GM04504 (cell line): ENCODE results near the gene VWA7.
"Not testable (repeated sequence)": the region's sequence is repeated elsewhere in the genome, so short reads cannot be mapped to it uniquely, and the experiment has no call there.

Source experiments
- DNase-seq: peaks from one replicate; pipeline ENCODE4 v3.0.0-alpha.2; 2012; ENCODE audit warnings: low read depth

The VWA7 gene, protein sequence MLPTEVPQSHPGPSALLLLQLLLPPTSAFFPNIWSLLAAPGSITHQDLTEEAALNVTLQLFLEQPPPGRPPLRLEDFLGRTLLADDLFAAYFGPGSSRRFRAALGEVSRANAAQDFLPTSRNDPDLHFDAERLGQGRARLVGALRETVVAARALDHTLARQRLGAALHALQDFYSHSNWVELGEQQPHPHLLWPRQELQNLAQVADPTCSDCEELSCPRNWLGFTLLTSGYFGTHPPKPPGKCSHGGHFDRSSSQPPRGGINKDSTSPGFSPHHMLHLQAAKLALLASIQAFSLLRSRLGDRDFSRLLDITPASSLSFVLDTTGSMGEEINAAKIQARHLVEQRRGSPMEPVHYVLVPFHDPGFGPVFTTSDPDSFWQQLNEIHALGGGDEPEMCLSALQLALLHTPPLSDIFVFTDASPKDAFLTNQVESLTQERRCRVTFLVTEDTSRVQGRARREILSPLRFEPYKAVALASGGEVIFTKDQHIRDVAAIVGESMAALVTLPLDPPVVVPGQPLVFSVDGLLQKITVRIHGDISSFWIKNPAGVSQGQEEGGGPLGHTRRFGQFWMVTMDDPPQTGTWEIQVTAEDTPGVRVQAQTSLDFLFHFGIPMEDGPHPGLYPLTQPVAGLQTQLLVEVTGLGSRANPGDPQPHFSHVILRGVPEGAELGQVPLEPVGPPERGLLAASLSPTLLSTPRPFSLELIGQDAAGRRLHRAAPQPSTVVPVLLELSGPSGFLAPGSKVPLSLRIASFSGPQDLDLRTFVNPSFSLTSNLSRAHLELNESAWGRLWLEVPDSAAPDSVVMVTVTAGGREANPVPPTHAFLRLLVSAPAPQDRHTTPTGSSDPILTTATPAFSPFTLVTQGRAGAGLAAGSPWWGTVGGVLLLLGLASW

GRCh38 chr6:31776989-31777666, at the start of gene VWA7:
TSS of gene VWA7 (minus strand) at chr6:31777328. CDS start at chr6:31776779, 549 bp downstream.
- peak; percentile 28 for DNase-seq

GRCh38 chr6:31826793-31827285, 49.7 kb upstream of the VWA7 start:
- peak; percentile 58 for DNase-seq

DNA sequence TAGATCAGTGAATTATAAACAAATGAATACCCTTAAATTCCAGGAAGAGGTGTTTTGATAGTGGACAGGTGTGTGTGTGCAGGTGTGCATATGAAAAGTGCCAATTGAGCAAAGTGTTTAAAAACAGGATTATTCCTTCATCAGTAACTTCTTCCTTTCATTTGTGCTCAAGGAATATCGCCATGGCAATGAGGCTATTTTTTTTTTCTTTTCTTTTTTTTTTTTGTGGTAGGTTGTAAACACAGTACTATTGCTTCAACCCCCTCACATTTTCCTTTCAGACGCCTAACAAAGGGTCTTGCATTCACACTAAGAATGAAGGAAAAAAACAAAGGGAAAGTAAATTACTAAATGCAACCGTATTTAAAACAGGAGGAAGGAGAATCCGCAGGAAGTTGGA, 48.4 kb upstream of the VWA7 start:
- no peak for DNase-seq

DNA sequence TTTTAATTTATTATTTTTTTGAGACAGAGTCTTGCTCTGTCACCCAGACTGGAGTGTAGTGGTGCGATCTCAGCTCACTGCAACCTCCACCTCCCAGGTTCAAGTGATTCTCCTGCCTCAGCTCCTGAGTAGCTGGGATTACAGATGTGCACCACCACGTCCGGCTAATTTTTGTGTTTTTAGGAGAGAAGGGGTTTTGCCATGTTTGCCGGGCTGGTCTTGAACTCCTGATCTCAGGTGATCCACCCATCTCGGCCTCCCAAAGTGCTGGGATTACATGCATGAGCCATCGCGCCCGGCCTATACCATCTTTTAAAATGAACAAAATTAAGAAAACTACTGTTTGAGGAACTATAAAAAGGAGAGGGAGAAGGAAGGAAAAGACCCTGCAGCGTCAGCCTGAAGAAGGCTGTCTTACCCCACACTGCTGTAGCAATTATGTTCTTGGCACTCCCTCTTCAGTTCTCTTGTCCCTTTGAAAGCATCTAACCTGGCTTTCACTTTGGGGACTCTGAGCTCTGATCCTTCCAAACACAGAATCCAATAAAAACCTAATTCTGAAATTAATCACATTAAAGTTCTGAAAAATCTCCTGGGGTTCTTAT, 46.6 kb upstream of the VWA7 start:
- not testable (repeated sequence) for DNase-seq

GRCh38 chr6:31822036-31822821, 45.1 kb upstream of the VWA7 start:
- DNase-seq: no peak

GRCh38 chr6:31821301-31822035, 44.3 kb upstream of the VWA7 start:
- no peak for DNase-seq

DNA sequence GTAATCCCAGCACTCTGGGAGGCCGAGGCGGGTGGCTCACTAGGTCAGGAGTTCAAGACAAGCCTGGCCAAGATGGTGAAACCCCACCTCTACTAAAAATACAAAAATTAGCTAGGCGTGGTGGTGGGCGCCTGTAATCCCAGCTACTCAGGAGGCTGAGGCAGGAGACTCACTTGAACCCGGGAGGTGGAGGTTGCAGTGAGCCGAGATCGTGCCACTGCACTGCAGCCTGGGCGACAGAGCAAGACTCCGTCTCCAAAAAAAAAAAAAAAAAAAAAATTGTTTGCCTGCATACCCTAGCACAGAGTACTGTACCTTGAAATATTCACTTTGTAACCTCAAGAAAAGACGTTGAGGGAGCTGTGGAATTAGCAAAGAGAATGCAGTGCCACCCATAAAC, 43.3 kb upstream of the VWA7 start:
- DNase-seq: not testable (repeated sequence)

GRCh38 chr6:31819871-31820299, 42.8 kb upstream of the VWA7 start:
- DNase-seq: no peak

DNA sequence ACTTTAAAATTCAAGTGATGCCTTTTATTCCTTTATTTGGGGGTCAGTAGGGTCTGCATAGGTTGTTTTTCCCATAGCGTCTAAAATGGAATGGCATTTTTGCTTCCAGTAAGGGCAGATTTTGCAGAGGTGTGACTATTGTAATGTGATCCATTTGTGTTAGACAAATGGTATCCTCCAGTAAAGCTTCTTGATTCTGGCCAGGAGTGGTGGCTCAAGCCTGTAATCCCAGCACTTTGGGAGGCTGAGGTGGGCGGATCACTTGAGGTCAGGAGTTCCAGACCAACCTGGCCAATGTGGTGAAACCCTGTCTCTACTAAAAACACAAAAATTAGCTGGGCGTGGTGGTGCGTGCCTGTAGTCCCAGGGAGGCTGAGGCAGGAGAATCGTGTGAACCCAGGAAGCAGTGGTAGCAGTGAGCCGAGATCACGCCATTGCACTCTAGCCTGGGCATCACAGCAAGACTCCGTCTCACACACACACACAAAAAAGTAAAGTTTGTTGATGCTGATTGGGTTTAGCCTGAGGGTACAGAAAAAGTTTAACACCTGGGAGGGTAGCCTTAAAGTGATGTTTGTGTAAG, 40.9 kb upstream of the VWA7 start:
- not testable (repeated sequence) for DNase-seq

GRCh38 chr6:31817133-31817928, 40.2 kb upstream of the VWA7 start:
- not testable (repeated sequence) for DNase-seq

GRCh38 chr6:31815025-31815838, 38.1 kb upstream of the VWA7 start, which contains the start of the genes HSPA1A and HSPA1L:
TSS of gene HSPA1A (plus strand) at chr6:31815543. CDS start at chr6:31815757, 214 bp downstream.
TSS of gene HSPA1L (minus strand) at chr6:31815283. CDS start at chr6:31811972, 3,311 bp downstream.
- peak; percentile 95 for DNase-seq

GRCh38 chr6:31814677-31815024, 37.5 kb upstream of the VWA7 start:
- peak; percentile 97 for DNase-seq

GRCh38 chr6:31813465-31813849, 36.3 kb upstream of the VWA7 start:
- DNase-seq: no peak

GRCh38 chr6:31811645-31812044, 34.5 kb upstream of the VWA7 start:
- DNase-seq: no peak

- not testable (repeated sequence) for DNase-seq
Observed at GRCh38 chr6:31808599-31808998, 31.5 kb upstream of the VWA7 start.

- peak; percentile 93 for DNase-seq
Observed at GRCh38 chr6:31806470-31807272, 29.5 kb upstream of the VWA7 start, which contains the start of gene LSM2. TSS of gene LSM2 (minus strand) at chr6:31806966. CDS start at chr6:31806757, 209 bp downstream.

DNA sequence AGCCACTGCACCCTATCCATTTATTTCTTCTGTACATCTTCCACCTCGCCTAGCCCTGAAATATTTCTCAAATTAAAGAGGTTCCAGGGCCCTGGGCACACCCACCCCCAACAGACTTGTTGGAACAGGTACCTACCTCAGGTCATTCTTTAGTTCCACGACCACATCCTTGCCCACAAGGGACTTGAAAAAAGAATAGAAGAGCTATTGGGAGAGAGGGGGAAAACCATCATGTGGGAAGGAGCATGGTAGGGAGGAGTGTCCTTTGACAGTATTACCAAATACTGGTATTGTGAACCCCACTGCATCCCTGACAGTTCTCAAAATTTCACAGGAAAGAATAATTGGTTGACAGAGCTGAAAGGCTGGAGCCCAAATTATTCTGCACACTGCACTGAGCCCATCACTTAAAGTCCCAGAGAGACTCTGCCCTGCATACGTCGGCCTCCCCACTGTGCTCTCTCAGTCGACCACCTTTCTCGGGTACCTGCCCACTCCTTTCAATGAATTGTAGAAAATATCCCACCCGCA, 28.9 kb upstream of the VWA7 start:
- DNase-seq: no peak
